WTC11 (cell line): Measurements from ENCODE around the gene DTNA.

ENCODE experiments used
- CTCF ChIP-seq: fragments of 200-600 bp; IDR thresholded peaks from 2 replicates; pipeline ENCODE4 v1.8.0; 2022; ENCODE audit warnings: antibody characterized with exemption
- E2F5 ChIP-seq: sonication (generic); formaldehyde crosslinking; IDR thresholded peaks from 2 replicates; pipeline ENCODE4 v1.8.1; 2022; ENCODE audit warnings: mild to moderate bottlenecking, moderate library complexity, missing genetic modification reagents
- JUN ChIP-seq: sonication (generic); formaldehyde crosslinking; IDR thresholded peaks from 2 replicates; pipeline ENCODE4 v1.8.0; 2023; ENCODE audit warnings: mild to moderate bottlenecking, missing genetic modification reagents
- MXD4 ChIP-seq: fragments of 250-450 bp; sonication (Bioruptor Pico); IDR thresholded peaks from 2 replicates; pipeline ENCODE4 v1.8.0; 2021; ENCODE audit warnings: mild to moderate bottlenecking, moderate library complexity, borderline replicate concordance
- NR3C1 ChIP-seq: sonication (generic); formaldehyde crosslinking; conservative IDR thresholded peaks from 2 replicates; pipeline ENCODE4 v1.8.1; 2023; ENCODE audit warnings: low read depth, mild to moderate bottlenecking, missing genetic modification reagents
- TEAD4 ChIP-seq: sonication (generic); formaldehyde crosslinking; IDR thresholded peaks from 2 replicates; pipeline ENCODE4 v1.8.0; 2022; ENCODE audit warnings: mild to moderate bottlenecking, missing genetic modification reagents
- ZNF317 ChIP-seq: sonication (generic); formaldehyde crosslinking; IDR thresholded peaks from 2 replicates; pipeline ENCODE4 v1.8.1; 2023; ENCODE audit warnings: low read depth, mild to moderate bottlenecking, moderate library complexity, missing genetic modification reagents, borderline replicate concordance

GRCh38 chr18:34805103-34805877 lies 95.2 kb downstream of the DTNA start:
- TF ChIP-seq NR3C1 (CRISPR knock-in tag), result no peak
- TF ChIP-seq ZNF317, result no peak
- no peak for TF ChIP-seq CTCF
- no peak for TF ChIP-seq MXD4 (CRISPR knock-in tag)
- no peak for TF ChIP-seq TEAD4 (CRISPR knock-in tag)
- TF ChIP-seq JUN (CRISPR knock-in tag), result no peak
- TF ChIP-seq E2F5 (CRISPR knock-in tag), result no peak
